HG03575 (cell line): ENCODE data around the gene ZNF557.
A peak's percentile ranks its signal among the peaks of the same experiment; 100 is the strongest.
"Not testable (repeated sequence)": the region's sequence is repeated elsewhere in the genome, so short reads cannot be mapped to it uniquely, and the experiment has no call there.

Experiments
- ATAC-seq: cut with Tn5 transposase; IDR thresholded peaks from one replicate; pipeline ENCODE4 v1.9.1; 2021; ENCODE audit not compliant: unreplicated experiment, insufficient number of reproducible peaks, low FRiP score; ENCODE audit errors: extremely low read depth

The ZNF557 gene

GRCh38 chr19:7069042-7069903, at the start of gene ZNF557:
Gene ZNF557 (plus strand): TSS chr19:7069703. CDS start chr19:7075075, 5,372 bp downstream.
- peak; percentile 69 for ATAC-seq

GRCh38 chr19:7021331-7021730, 48.2 kb upstream of the ZNF557 start, which contains the start of gene MBD3L2B:
Gene MBD3L2B (minus strand): TSS chr19:7021431. CDS start chr19:7021397, 34 bp downstream.
- not testable (repeated sequence) for ATAC-seq

GRCh38 chr19:7028790-7029189, 40.7 kb upstream of the ZNF557 start:
- ATAC-seq, result not testable (repeated sequence)

- ATAC-seq, result not testable (repeated sequence)
These were observed 39.2 kb upstream of the ZNF557 start, which contains the start of gene MBD3L5 for GRCh38 chr19:7030278-7030677. Gene MBD3L5 (plus strand): TSS chr19:7030578. CDS start chr19:7030612, 34 bp downstream.

GRCh38 chr19:7040079-7040478, 29.4 kb upstream of the ZNF557 start, which contains the start of gene MBD3L4:
Gene MBD3L4 (minus strand): TSS chr19:7040179. CDS start chr19:7040144, 35 bp downstream.
- ATAC-seq, result not testable (repeated sequence)

- not testable (repeated sequence) for ATAC-seq
These were observed 27.9 kb upstream of the ZNF557 start for GRCh38 chr19:7041563-7041962.

- not testable (repeated sequence) for ATAC-seq
These were observed 20.5 kb upstream of the ZNF557 start, which contains the start of gene MBD3L2 for GRCh38 chr19:7049021-7049420. Gene MBD3L2 (plus strand): TSS chr19:7049321. CDS start chr19:7049374, 53 bp downstream.

GRCh38 chr19:7051421-7051820, 18.1 kb upstream of the ZNF557 start:
- not testable (repeated sequence) for ATAC-seq

GRCh38 chr19:7052896-7053295, 16.6 kb upstream of the ZNF557 start:
- ATAC-seq, result not testable (repeated sequence)

- not testable (repeated sequence) for ATAC-seq
These were observed 14.7 kb upstream of the ZNF557 start for GRCh38 chr19:7054635-7055368.

- not testable (repeated sequence) for ATAC-seq
These were observed 13.8 kb upstream of the ZNF557 start for GRCh38 chr19:7055679-7056078.

- ATAC-seq, result not testable (repeated sequence)
These were observed 13.1 kb upstream of the ZNF557 start for GRCh38 chr19:7056371-7056770.

GRCh38 chr19:7058576-7058975, 10.9 kb upstream of the ZNF557 start, which contains the start of gene MBD3L3:
Gene MBD3L3 (minus strand): TSS chr19:7058676. CDS start chr19:7058605, 71 bp downstream.
- not testable (repeated sequence) for ATAC-seq

- not testable (repeated sequence) for ATAC-seq
These were observed 9.5 kb upstream of the ZNF557 start for GRCh38 chr19:7059977-7060376.

- no peak for ATAC-seq
These were observed 6.2 kb upstream of the ZNF557 start for GRCh38 chr19:7063339-7063738.

- ATAC-seq, result no peak
These were observed 5.6 kb upstream of the ZNF557 start for GRCh38 chr19:7063764-7064418.

- not testable (repeated sequence) for ATAC-seq
These were observed 2.4 kb upstream of the ZNF557 start for GRCh38 chr19:7067122-7067521.

GRCh38 chr19:7067716-7068115, 1.8 kb upstream of the ZNF557 start:
- no peak for ATAC-seq

GRCh38 chr19:7068599-7068998, 904 bp upstream of the ZNF557 start:
- no peak for ATAC-seq
